Subcutaneous abdominal adipose tissue (tissue), 5 donors: ENCODE results near the gene CRABP1.
"Not testable (repeated sequence)": the region's sequence is repeated elsewhere in the genome, so short reads cannot be mapped to it uniquely, and the experiment has no call there.

ENCODE experiments used
- H3K27ac ChIP-seq: one replicate; pipeline ENCODE4 v1.7.0; 2013; ENCODE audit warnings: low read depth, mild to moderate bottlenecking, inconsistent platforms, low read length, moderate library complexity
- H3K27me3 ChIP-seq, 5 donors: one replicate each; pipeline ENCODE4 v1.7.0; 2013; ENCODE audit warnings: low read length in 5 of 5, inconsistent platforms in 1 of 5; ENCODE audit not compliant: control insufficient read depth in 5 of 5, insufficient read depth in 4 of 5
- H3K36me3 ChIP-seq, 5 donors: one replicate each; pipeline ENCODE4 v1.7.0; 2013; ENCODE audit warnings: low read length in 5 of 5; ENCODE audit not compliant: control insufficient read depth in 5 of 5, insufficient read depth in 5 of 5
- H3K4me1 ChIP-seq, 5 donors: one replicate each; pipeline ENCODE4 v1.7.0; 2013; ENCODE audit warnings: low read length in 5 of 5, mild to moderate bottlenecking in 3 of 5, moderate library complexity in 1 of 5; ENCODE audit not compliant: control insufficient read depth in 5 of 5, insufficient read depth in 5 of 5
- H3K4me3 ChIP-seq, 5 donors: one replicate each; pipeline ENCODE4 v1.7.0; 2013; ENCODE audit warnings: low read length in 5 of 5, low read depth in 1 of 5
- H3K9ac ChIP-seq, 5 donors: one replicate each; pipeline ENCODE4 v1.7.0; 2013; ENCODE audit warnings: low read length in 5 of 5, mild to moderate bottlenecking in 4 of 5, moderate library complexity in 3 of 5
- H3K9me3 ChIP-seq, 5 donors: one replicate each; pipeline ENCODE4 v1.7.0; 2013; ENCODE audit warnings: low read length in 5 of 5; ENCODE audit not compliant: control insufficient read depth in 5 of 5
- donor health status: healthy.
- donor health status: healthy.
- donor health status: healthy.
- donor health status: healthy.
- donor health status: healthy.

Gene CRABP1

DNA sequence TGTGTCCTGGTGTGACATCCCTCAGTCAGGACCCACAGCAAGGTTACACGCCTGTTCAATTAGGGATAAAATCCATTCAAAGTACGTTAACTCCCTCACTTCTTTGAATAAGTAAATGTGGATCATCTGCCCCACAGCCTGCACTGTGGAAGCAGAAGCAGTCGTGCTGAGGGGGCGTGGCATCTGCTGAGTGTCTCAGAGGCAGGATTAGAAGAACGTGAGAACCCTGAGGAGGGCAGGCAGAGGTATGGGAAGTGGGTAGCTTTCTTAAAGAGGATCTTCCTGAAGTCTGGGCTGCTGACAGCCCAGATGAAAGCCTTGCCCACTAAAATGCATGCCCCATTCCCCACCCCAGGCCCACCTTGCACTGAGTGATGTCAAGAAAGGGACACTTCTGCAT lies 28.5 kb downstream of the CRABP1 start:
- H3K9me3 ChIP-seq, result no peaks in the 10 kb centered on the region
- H3K4me1 ChIP-seq, result peaks cover 0 to 8% (median 4%) of the 10 kb centered on the region in 5 donors
- H3K27ac ChIP-seq, result no peak overlapping the region
- no peaks in the 10 kb centered on the region for H3K36me3 ChIP-seq
- no peak overlapping the region for H3K9ac ChIP-seq
- peaks cover 0 to 4% (median 0%) of the 10 kb centered on the region in 5 donors for H3K27me3 ChIP-seq
- H3K4me3 ChIP-seq, result no peak overlapping the region

GRCh38 chr15:78369161-78369560 lies 29.0 kb downstream of the CRABP1 start:
- no peaks in the 10 kb centered on the region for H3K36me3 ChIP-seq
- no peaks in the 10 kb centered on the region for H3K9me3 ChIP-seq
- H3K27me3 ChIP-seq, result peaks cover 0 to 4% (median 0%) of the 10 kb centered on the region in 5 donors
- no peak overlapping the region for H3K4me3 ChIP-seq
- H3K9ac ChIP-seq, result no peak overlapping the region
- H3K4me1 ChIP-seq, result peaks cover 0 to 8% (median 4%) of the 10 kb centered on the region in 5 donors
- no peak overlapping the region for H3K27ac ChIP-seq

DNA sequence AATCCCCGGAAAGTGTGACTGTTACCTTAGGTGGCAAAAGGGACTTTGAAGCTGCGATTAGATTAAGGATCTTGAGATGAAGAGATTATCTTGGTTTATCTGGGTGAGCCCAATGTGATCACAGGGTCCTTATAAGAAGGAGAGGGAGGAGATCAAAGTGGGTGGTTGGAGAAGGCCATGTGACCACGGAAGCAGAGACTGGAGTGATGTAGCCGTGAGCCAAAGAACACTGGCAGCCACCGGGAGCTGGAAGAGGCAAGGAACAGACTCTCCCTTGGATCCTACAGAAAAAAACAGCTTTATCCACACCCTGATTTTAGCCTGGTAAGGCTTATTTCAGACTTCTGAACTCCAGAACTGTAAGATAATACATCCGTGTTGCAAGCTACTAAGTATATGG lies 29.9 kb downstream of the CRABP1 start:
- no peaks in the 10 kb centered on the region for H3K9me3 ChIP-seq
- H3K36me3 ChIP-seq, result no peaks in the 10 kb centered on the region
- H3K27ac ChIP-seq, result no peak overlapping the region
- peaks cover 0 to 4% (median 0%) of the 10 kb centered on the region in 5 donors for H3K27me3 ChIP-seq
- H3K4me1 ChIP-seq, result peaks cover 0 to 8% (median 4%) of the 10 kb centered on the region in 5 donors
- H3K9ac ChIP-seq, result no peak overlapping the region
- no peak overlapping the region for H3K4me3 ChIP-seq

DNA sequence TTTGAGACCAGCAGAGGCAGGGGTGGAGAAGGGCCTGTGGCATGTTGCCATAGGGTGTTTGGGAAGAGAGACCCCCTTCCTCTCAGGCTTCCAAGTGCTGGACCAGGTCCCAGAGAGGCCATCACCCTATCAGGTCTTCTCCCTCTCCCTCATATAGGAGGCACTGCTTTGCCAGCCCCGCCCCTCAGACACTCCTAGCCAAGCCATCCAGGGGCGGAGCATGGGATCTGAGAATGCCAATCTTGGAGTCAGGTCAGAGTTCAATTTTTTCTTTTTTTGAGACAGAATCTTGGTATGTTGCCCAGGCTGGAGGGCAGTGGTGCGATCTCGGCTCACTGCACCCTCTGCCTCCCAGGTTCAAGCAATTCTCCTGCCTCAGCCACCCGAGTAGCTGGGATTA lies 32.7 kb downstream of the CRABP1 start:
- Histone ChIP-seq H3K36me3 (no peaks in the 10 kb centered on the region), H3K27me3 (no peaks in the 10 kb centered on the region), H3K27ac (no peak overlapping the region), H3K9ac (no peak overlapping the region), H3K4me1 (peaks cover 0 to 4% (median 0%) of the 10 kb centered on the region in 5 donors), H3K9me3 (no peaks in the 10 kb centered on the region), H3K4me3 (no peak overlapping the region)

- no peaks in the 10 kb centered on the region for H3K27me3 ChIP-seq
- no peaks in the 10 kb centered on the region for H3K9me3 ChIP-seq
- H3K36me3 ChIP-seq, result no peaks in the 10 kb centered on the region
- no peak overlapping the region for H3K9ac ChIP-seq
- H3K27ac ChIP-seq, result no peak overlapping the region
- peaks cover 0 to 4% (median 0%) of the 10 kb centered on the region in 5 donors for H3K4me1 ChIP-seq
- no peak overlapping the region for H3K4me3 ChIP-seq
Observed at GRCh38 chr15:78374436-78375393, 34.6 kb downstream of the CRABP1 start.

DNA sequence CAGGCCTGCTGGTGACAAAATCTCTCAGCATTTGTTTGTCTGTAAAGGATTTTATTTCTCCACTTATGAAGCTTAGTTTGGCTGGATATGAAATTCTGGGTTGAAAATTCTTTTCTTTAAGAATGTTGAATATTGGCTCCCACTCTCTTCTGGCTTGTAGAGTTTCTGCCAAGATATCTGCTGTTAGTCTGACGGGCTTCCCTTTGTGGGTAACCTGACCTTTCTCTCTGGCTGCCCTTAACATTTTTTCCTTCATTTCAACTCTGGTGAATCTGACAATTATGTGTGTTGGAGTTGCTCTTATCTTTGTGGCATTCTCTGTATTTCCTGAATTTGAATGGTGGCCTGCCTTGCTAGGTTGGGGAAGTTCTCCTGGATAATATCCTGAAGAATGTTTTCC lies 40.0 kb downstream of the CRABP1 start:
- H3K4me3 ChIP-seq, H3K9ac ChIP-seq, H3K36me3 ChIP-seq, H3K4me1 ChIP-seq, H3K9me3 ChIP-seq, H3K27ac ChIP-seq: not testable (repeated sequence)
- H3K27me3 ChIP-seq, result peaks cover 0 to 12% (median 5%) of the 10 kb centered on the region in 5 donors

GRCh38 chr15:78382114-78382880 lies 42.1 kb downstream of the CRABP1 start:
- H3K9me3 ChIP-seq, result no peaks in the 10 kb centered on the region
- no peak overlapping the region for H3K4me3 ChIP-seq
- peaks cover 0 to 3% (median 0%) of the 10 kb centered on the region in 5 donors for H3K4me1 ChIP-seq
- peaks cover 0 to 20% (median 9%) of the 10 kb centered on the region in 5 donors for H3K27me3 ChIP-seq
- no peaks in the 10 kb centered on the region for H3K36me3 ChIP-seq
- H3K9ac ChIP-seq, result no peak overlapping the region
- no peak overlapping the region for H3K27ac ChIP-seq

GRCh38 chr15:78384651-78385050 lies 44.5 kb downstream of the CRABP1 start:
- H3K36me3 ChIP-seq, result no peaks in the 10 kb centered on the region
- H3K4me1 ChIP-seq, result peaks cover 0 to 15% (median 9%) of the 10 kb centered on the region in 5 donors
- H3K27ac ChIP-seq, result no peak overlapping the region
- H3K4me3 ChIP-seq, result no peak overlapping the region
- H3K9ac ChIP-seq, result no peak overlapping the region
- H3K9me3 ChIP-seq, result no peaks in the 10 kb centered on the region
- H3K27me3 ChIP-seq, result peaks cover 0 to 20% (median 9%) of the 10 kb centered on the region in 5 donors

- Histone ChIP-seq H3K4me3 (no peak overlapping the region), H3K36me3 (no peaks in the 10 kb centered on the region), H3K9me3 (no peaks in the 10 kb centered on the region), H3K27me3 (peaks cover 0 to 20% (median 9%) of the 10 kb centered on the region in 5 donors), H3K4me1 (peaks cover 0 to 29% (median 20%) of the 10 kb centered on the region in 5 donors), H3K27ac (no peak overlapping the region), H3K9ac (no peak overlapping the region)
Observed at GRCh38 chr15:78387246-78388037, 47.3 kb downstream of the CRABP1 start.
